Uterus (tissue), 2 donors: ENCODE data around the gene SEC24D.
A peak's percentile ranks its signal among the peaks of the same experiment; 100 is the strongest.

ENCODE experiments used
- POLR2A ChIP-seq, 2 donors: fragments of 450-650 bp; IDR thresholded peaks; one replicate each; pipeline ENCODE4 v1.6.1; 2016; ENCODE audit warnings: antibody characterized with exemption in 2 of 2, mild to moderate bottlenecking in 1 of 2, moderate library complexity in 1 of 2
- TF ChIP-seq, protein P1 (sequence below), 4 experiments: fragments of 200-600 bp in 2 of 4; fragments of 450-650 bp in 2 of 4; sonication (generic) in 2 of 4; IDR thresholded peaks; one replicate each; pipeline ENCODE4 v1.5.1; 2016 to 2019; ENCODE audit warnings: antibody characterized with exemption in 4 of 4, mild to moderate bottlenecking in 2 of 4, moderate library complexity in 1 of 4

DNA sequence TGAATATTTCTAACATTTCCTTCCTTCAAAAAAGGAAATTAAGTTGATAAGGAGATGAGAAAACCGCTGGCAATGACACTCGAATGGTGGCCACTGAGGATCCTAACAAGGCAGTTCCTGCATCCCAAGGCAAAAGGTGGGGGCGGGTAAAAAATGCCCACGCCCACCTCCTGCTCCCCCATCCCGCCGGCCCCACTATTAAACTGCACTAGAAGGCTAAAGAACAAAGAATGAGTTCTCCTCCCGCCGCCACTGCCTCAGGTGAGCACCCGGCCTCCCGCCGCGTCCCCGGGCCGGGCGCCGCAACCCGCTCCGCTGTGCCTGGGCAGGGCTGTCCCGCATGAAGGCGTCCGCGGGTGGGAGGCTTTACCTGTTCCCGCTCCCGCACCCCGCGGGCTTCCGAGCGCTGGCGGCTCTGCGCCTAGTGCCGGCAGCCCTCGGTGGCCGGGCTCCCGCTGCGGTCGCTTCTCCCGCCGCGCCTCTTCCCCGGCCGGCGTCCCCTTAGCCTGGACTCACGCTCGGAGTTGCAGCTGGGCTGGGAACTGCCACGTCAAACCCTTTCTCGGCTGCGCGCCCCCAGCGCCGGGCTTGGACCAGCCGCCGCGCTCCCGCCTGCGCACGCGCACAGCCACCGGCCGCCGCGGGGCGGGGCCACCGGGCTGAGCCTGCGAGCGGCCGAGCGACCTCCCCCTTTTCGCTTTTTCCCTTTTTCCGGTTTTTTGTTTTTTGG is at the start of gene SEC24D:
- TF ChIP-seq, protein P1, sequence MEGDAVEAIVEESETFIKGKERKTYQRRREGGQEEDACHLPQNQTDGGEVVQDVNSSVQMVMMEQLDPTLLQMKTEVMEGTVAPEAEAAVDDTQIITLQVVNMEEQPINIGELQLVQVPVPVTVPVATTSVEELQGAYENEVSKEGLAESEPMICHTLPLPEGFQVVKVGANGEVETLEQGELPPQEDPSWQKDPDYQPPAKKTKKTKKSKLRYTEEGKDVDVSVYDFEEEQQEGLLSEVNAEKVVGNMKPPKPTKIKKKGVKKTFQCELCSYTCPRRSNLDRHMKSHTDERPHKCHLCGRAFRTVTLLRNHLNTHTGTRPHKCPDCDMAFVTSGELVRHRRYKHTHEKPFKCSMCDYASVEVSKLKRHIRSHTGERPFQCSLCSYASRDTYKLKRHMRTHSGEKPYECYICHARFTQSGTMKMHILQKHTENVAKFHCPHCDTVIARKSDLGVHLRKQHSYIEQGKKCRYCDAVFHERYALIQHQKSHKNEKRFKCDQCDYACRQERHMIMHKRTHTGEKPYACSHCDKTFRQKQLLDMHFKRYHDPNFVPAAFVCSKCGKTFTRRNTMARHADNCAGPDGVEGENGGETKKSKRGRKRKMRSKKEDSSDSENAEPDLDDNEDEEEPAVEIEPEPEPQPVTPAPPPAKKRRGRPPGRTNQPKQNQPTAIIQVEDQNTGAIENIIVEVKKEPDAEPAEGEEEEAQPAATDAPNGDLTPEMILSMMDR (IDR thresholded peaks at IDR 0.05), result peak in 1 of 4 experiments; percentile 8
- peak; percentile 89 to 96 for TF ChIP-seq POLR2A (IDR thresholded peaks at IDR 0.05)
